Measurements from ENCODE around the gene TGFBI. TPM values are rescaled to one million over a fixed set of nuclear protein-coding genes. Genes with fewer than 3 reads are reported as not detected.

The TGFBI gene
- polyA plus RNA-seq, 1 experiment = 2,219 TPM

DNA sequence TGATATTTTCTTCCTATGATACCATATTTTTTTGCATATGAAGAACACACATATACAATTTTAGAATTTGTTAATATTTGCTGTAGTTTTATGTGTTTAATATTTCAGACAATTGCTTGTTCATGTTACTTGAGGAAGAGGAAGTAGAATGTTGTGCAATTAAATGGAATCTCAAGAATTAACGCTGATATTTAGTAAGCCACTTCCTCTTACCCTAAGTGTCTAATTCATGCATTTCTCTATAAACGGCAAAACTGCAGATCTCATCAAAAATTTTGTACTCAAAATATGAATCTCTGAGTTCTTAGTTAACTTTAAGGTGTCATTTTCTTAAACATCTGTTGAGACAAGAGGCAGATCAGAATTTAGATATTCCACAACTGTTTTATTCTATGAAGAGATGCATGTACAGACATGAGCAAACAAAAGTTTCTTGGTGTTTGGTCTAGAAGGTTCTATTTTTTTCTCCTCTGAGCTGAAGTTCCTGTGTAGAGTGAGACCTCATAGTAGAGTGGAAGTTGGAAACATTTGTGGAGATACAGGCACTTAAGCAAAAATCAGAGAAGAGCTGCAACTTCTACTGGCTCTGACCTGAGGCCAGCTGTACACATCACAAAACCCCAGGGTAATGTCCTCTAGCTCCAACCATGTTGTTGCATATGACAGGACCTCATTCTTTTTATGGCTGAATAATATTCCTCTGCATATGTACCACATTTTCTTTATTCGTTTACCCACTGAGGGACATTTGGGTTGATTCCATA lies 16.6 kb upstream of the TGFBI start:
- CTCF ChIA-PET = interaction anchor here (0.7 to 1.0 kb wide), 3 partner anchors 45 to 67 kb away, joined by 3 to 4 read pairs (median 3); no protein-coding TSS in a partner anchor
- Histone ChIP-seq H3K9me3 (ENCODE audit: control insufficient read depth, insufficient read depth, low read length) (no peaks in the 10 kb centered on the region), H3K27me3 (ENCODE audit: control insufficient read depth, insufficient read depth, low read length) (no peaks in the 10 kb centered on the region), H3K4me3 (ENCODE audit: low read depth, low read length) (no peak overlapping the region), H3K27ac (ENCODE audit: low read depth, low read length) (no peak overlapping the region)
- no peak for DNase-seq (ENCODE audit: low read depth, low spot score)
- POLR2A ChIA-PET = interaction anchor here (1.0 to 1.9 kb wide), 2 partner anchors 19 to 46 kb away, joined by 3 to 4 read pairs; no protein-coding TSS in a partner anchor
- TF ChIP-seq CTCF (IDR thresholded peaks at IDR 0.05; ENCODE audit: low read depth, low read length) = no peak

GRCh38 chr5:136013559-136013958 lies 15.2 kb upstream of the TGFBI start:
- Histone ChIP-seq H3K27me3 (ENCODE audit: control insufficient read depth, insufficient read depth, low read length) (no peaks in the 10 kb centered on the region), H3K9me3 (ENCODE audit: control insufficient read depth, insufficient read depth, low read length) (no peaks in the 10 kb centered on the region), H3K4me3 (ENCODE audit: low read depth, low read length) (no peak overlapping the region), H3K27ac (ENCODE audit: low read depth, low read length) (peak overlapping the region; percentile 41)
- TF ChIP-seq CTCF (IDR thresholded peaks at IDR 0.05; ENCODE audit: low read depth, low read length) = no peak
- DNase-seq (ENCODE audit: low read depth, low spot score) = no peak
- ChIA-PET CTCF (no interaction called here), POLR2A (interaction anchor here (1.0 kb wide), 1 partner anchor 15 kb away, joined by 3 read pairs; the partner anchor contains the start of gene TGFBI)

GRCh38 chr5:136014049-136015002 lies 14.5 kb upstream of the TGFBI start:
- no peak overlapping the region for H3K4me3 ChIP-seq (ENCODE audit: low read depth, low read length)
- ChIA-PET POLR2A (interaction anchor here (1.0 kb wide), 1 partner anchor 15 kb away, joined by 3 read pairs; the partner anchor contains the start of gene TGFBI), CTCF (no interaction called here)
- no peaks in the 10 kb centered on the region for H3K27me3 ChIP-seq (ENCODE audit: control insufficient read depth, insufficient read depth, low read length)
- no peak for DNase-seq (ENCODE audit: low read depth, low spot score)
- no peak for TF ChIP-seq CTCF (IDR thresholded peaks at IDR 0.05; ENCODE audit: low read depth, low read length)
- no peaks in the 10 kb centered on the region for H3K9me3 ChIP-seq (ENCODE audit: control insufficient read depth, insufficient read depth, low read length)
- peak overlapping the region; percentile 41 for H3K27ac ChIP-seq (ENCODE audit: low read depth, low read length)

DNA sequence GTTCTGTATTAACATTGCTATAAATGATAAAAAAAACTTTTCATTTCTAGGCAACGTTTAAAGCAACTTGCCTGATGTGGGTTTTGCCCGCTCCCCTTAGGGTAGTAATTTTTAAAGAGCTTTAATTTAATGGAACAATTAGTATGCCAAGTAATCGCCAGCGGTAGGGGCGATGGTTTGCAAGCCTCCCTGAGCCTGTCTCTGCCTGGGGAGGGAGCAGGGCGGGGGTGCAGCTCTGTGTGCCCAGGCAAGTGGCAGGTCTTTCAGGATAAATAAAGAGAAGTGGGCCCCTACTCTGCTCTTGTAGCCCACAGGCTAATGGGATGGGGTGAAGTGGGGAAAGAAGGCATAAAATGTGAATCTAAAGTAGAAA lies 13.8 kb upstream of the TGFBI start:
- H3K27me3 ChIP-seq (ENCODE audit: control insufficient read depth, insufficient read depth, low read length) = no peaks in the 10 kb centered on the region
- H3K27ac ChIP-seq (ENCODE audit: low read depth, low read length) = no peak overlapping the region
- POLR2A ChIA-PET = no interaction called here
- H3K9me3 ChIP-seq (ENCODE audit: control insufficient read depth, insufficient read depth, low read length) = no peaks in the 10 kb centered on the region
- no peak for TF ChIP-seq CTCF (IDR thresholded peaks at IDR 0.05; ENCODE audit: low read depth, low read length)
- CTCF ChIA-PET = no interaction called here
- H3K4me3 ChIP-seq (ENCODE audit: low read depth, low read length) = no peak overlapping the region
- no peak for DNase-seq (ENCODE audit: low read depth, low spot score)

All from AG04450 (cell line).